Measurements from ENCODE around the gene HLA-A.

HLA-A gene

DNA sequence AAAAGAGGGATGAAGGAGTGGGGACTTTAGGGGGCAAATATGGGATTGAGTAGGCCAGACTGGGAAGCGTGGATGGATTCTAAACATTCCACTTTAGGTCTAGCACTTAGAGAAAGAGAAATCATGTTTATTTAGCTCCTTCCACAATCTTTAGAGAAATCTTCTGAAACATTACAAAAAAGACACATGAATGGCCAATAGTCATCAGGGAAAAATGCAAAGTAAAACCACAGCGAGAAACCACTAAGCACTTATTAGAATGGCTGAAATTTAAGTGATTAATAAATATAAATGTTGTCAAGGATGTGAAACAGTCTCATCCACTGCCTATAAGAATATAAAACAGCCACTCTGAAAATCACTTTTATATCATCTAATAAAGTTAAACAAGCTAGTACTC is 46.9 kb downstream of the HLA-A start (continued):
- TF ChIP-seq, protein P1, sequence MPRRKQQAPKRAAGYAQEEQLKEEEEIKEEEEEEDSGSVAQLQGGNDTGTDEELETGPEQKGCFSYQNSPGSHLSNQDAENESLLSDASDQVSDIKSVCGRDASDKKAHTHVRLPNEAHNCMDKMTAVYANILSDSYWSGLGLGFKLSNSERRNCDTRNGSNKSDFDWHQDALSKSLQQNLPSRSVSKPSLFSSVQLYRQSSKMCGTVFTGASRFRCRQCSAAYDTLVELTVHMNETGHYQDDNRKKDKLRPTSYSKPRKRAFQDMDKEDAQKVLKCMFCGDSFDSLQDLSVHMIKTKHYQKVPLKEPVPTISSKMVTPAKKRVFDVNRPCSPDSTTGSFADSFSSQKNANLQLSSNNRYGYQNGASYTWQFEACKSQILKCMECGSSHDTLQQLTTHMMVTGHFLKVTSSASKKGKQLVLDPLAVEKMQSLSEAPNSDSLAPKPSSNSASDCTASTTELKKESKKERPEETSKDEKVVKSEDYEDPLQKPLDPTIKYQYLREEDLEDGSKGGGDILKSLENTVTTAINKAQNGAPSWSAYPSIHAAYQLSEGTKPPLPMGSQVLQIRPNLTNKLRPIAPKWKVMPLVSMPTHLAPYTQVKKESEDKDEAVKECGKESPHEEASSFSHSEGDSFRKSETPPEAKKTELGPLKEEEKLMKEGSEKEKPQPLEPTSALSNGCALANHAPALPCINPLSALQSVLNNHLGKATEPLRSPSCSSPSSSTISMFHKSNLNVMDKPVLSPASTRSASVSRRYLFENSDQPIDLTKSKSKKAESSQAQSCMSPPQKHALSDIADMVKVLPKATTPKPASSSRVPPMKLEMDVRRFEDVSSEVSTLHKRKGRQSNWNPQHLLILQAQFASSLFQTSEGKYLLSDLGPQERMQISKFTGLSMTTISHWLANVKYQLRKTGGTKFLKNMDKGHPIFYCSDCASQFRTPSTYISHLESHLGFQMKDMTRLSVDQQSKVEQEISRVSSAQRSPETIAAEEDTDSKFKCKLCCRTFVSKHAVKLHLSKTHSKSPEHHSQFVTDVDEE (CRISPR knock-in tag; IDR thresholded peaks at IDR 0.05): no peak
- TF ChIP-seq ISL1 (CRISPR knock-in tag; IDR thresholded peaks at IDR 0.05) (no peak), ESRRG (CRISPR knock-in tag; IDR thresholded peaks at IDR 0.05) (no peak), CSDC2 (CRISPR knock-in tag; IDR thresholded peaks at IDR 0.05) (no peak), ZFP30 (CRISPR knock-in tag; IDR thresholded peaks at IDR 0.05) (no peak)

DNA sequence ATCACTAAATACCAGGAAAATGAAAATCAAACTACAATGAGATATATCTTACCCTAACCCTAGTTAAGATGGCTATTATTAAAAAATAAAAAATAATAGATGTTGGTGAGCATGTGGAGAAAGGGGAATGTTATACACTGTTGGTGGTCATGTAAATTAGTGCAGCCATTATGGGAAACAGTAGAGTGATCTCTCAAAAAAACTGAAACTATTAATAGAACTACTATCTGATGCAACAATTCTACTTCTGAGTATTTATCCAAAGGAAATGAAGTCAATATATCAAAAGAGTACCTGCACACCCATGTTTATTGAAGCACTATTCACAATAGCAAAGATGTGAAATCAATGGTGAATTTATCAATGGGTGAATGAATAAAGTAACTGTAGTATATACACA is 48.6 kb downstream of the HLA-A start:
- no peak for ATAC-seq
- TF ChIP-seq ZFP3 (CRISPR knock-in tag; IDR thresholded peaks at IDR 0.05) (no peak), ZNF8 (CRISPR knock-in tag; IDR thresholded peaks at IDR 0.05) (no peak), BACH2 (CRISPR knock-in tag; IDR thresholded peaks at IDR 0.05; ENCODE audit: borderline replicate concordance) (no peak), TOX (CRISPR knock-in tag; IDR thresholded peaks at IDR 0.05; ENCODE audit: borderline replicate concordance) (no peak), CSDC2 (CRISPR knock-in tag; IDR thresholded peaks at IDR 0.05) (no peak), ISL1 (CRISPR knock-in tag; IDR thresholded peaks at IDR 0.05) (no peak), GLIS3 (CRISPR knock-in tag; IDR thresholded peaks at IDR 0.05) (no peak), PPARA (CRISPR knock-in tag; IDR thresholded peaks at IDR 0.05; ENCODE audit: borderline replicate concordance) (no peak), ZNF565 (CRISPR knock-in tag; conservative IDR thresholded peaks at IDR 0.05; ENCODE audit: low read depth) (no peak)
- TF ChIP-seq, protein P2, sequence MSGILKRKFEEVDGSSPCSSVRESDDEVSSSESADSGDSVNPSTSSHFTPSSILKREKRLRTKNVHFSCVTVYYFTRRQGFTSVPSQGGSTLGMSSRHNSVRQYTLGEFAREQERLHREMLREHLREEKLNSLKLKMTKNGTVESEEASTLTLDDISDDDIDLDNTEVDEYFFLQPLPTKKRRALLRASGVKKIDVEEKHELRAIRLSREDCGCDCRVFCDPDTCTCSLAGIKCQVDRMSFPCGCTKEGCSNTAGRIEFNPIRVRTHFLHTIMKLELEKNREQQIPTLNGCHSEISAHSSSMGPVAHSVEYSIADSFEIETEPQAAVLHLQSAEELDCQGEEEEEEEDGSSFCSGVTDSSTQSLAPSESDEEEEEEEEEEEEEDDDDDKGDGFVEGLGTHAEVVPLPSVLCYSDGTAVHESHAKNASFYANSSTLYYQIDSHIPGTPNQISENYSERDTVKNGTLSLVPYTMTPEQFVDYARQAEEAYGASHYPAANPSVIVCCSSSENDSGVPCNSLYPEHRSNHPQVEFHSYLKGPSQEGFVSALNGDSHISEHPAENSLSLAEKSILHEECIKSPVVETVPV (CRISPR knock-in tag; IDR thresholded peaks at IDR 0.05): no peak
- TF ChIP-seq, protein P3, sequence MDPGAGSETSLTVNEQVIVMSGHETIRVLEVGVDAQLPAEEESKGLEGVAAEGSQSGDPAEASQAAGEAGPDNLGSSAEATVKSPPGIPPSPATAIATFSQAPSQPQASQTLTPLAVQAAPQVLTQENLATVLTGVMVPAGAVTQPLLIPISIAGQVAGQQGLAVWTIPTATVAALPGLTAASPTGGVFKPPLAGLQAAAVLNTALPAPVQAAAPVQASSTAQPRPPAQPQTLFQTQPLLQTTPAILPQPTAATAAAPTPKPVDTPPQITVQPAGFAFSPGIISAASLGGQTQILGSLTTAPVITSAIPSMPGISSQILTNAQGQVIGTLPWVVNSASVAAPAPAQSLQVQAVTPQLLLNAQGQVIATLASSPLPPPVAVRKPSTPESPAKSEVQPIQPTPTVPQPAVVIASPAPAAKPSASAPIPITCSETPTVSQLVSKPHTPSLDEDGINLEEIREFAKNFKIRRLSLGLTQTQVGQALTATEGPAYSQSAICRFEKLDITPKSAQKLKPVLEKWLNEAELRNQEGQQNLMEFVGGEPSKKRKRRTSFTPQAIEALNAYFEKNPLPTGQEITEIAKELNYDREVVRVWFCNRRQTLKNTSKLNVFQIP (CRISPR knock-in tag; IDR thresholded peaks at IDR 0.05; ENCODE audit: borderline replicate concordance, low read depth): no peak
- TF ChIP-seq, protein P1 (CRISPR knock-in tag; IDR thresholded peaks at IDR 0.05): no peak

DNA sequence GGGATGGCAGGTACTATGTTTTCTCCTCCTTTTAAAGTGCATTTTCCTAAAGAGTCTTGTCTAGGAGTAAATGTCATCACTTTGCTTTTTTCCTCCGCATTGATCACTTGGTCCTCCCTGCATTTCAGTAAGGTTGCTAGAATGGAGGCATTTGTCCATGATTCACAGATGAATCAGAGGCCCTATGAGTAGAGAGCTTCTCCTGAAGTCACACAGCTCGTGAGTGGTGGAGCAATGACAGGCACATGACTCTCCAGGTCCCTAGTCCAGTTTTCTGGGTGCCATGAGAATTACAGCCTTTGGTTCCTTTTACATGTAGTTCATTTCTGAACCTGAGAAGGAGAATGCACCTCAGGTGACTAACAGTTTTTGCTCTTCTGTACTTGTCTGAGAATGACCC is 50.5 kb downstream of the HLA-A start:
- no peak for ATAC-seq
- TF ChIP-seq, protein P2 (CRISPR knock-in tag; IDR thresholded peaks at IDR 0.05): no peak
- TF ChIP-seq ESRRG (CRISPR knock-in tag; IDR thresholded peaks at IDR 0.05): no peak
- TF ChIP-seq, protein P4, sequence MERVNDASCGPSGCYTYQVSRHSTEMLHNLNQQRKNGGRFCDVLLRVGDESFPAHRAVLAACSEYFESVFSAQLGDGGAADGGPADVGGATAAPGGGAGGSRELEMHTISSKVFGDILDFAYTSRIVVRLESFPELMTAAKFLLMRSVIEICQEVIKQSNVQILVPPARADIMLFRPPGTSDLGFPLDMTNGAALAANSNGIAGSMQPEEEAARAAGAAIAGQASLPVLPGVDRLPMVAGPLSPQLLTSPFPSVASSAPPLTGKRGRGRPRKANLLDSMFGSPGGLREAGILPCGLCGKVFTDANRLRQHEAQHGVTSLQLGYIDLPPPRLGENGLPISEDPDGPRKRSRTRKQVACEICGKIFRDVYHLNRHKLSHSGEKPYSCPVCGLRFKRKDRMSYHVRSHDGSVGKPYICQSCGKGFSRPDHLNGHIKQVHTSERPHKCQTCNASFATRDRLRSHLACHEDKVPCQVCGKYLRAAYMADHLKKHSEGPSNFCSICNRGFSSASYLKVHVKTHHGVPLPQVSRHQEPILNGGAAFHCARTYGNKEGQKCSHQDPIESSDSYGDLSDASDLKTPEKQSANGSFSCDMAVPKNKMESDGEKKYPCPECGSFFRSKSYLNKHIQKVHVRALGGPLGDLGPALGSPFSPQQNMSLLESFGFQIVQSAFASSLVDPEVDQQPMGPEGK (CRISPR knock-in tag; IDR thresholded peaks at IDR 0.05; ENCODE audit: borderline replicate concordance): no peak
- TF ChIP-seq, protein P5, sequence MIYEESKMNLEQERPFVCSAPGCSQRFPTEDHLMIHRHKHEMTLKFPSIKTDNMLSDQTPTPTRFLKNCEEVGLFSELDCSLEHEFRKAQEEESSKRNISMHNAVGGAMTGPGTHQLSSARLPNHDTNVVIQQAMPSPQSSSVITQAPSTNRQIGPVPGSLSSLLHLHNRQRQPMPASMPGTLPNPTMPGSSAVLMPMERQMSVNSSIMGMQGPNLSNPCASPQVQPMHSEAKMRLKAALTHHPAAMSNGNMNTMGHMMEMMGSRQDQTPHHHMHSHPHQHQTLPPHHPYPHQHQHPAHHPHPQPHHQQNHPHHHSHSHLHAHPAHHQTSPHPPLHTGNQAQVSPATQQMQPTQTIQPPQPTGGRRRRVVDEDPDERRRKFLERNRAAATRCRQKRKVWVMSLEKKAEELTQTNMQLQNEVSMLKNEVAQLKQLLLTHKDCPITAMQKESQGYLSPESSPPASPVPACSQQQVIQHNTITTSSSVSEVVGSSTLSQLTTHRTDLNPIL (CRISPR knock-in tag; IDR thresholded peaks at IDR 0.05; ENCODE audit: low read depth): no peak

All from SK-N-SH treated with all-trans-retinoic acid at 6 μM for 48 hours (cell line).